ENCODE data around the gene SEC24D. TPM values are rescaled to one million over a fixed set of nuclear protein-coding genes. Genes with fewer than 3 reads are reported as not detected.

Gene SEC24D
- total and polyA plus RNA-seq, 2 of the 8 experiments (the other 6 are each of a cell fraction or from before 2014, with no cell fraction given): 28.9 to 91.6 TPM

DNA sequence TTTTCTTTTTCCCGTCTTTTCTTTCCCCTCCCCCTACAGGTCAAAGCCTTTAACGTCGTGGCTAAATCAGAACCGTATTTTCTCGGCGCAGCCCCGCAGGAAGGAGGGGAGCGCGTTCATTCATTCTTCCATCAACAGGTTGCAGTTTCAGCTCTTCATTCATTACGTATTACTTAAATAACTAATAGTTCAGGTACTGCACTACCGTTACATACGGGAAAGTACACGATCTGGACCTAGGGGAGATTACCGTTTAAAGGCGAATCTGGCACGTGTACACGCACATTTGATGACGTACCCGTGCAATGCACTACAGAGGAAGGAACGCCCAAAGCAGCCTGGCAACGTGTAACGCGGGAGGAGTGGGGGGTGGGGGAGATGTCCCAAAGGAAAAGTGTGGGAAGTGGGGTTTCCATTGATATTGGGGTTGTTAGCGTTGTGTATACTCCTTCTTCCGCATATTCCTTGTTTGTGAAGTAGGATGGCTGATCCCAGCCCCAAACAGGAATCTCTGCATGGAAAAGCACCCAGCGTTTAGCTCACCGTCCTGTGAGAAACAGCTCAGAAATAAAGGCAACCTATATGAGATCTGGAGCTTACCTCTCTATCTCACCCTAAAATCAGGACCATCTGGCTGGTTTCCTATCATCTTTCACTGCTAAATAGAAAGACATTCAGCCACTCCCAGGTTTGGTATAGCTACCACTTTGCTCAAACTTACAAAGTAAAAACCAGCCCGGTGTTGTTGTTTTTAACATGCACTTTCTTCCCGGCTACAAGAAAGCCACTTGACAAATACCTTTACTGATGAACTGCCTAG lies 585 bp upstream of the SEC24D start (continued):
- TF ChIP-seq NRF1 (IDR thresholded peaks at IDR 0.05; ENCODE audit: low read depth, low read length) (no peak), SP1 (IDR thresholded peaks at IDR 0.05; ENCODE audit: low read depth, low read length) (no peak), JUND (IDR thresholded peaks at IDR 0.05; ENCODE audit: low read length) (no peak), TAF1 (IDR thresholded peaks at IDR 0.05; ENCODE audit: low read depth, low read length) (no peak; the same call in none of the 2 replicates), RXRA (IDR thresholded peaks at IDR 0.05; ENCODE audit: insufficient read depth, low read depth, low read length) (no peak), KDM1A (IDR thresholded peaks at IDR 0.05; ENCODE audit: borderline replicate concordance, low read length) (no peak), SUZ12 (IDR thresholded peaks at IDR 0.05; ENCODE audit: low read length) (no peak), KDM4A (IDR thresholded peaks at IDR 0.05; ENCODE audit: low read depth, low read length, severe bottlenecking) (no peak), EGR1 (IDR thresholded peaks at IDR 0.05; ENCODE audit: borderline replicate concordance, low read depth, low read length) (no peak), HDAC2 (IDR thresholded peaks at IDR 0.05; ENCODE audit: borderline replicate concordance in 1 of 2, low read depth in 2 of 2, low read length in 2 of 2) (no peak), BRCA1 (IDR thresholded peaks at IDR 0.05; ENCODE audit: low read depth, low read length) (no peak), CBX8 (IDR thresholded peaks at IDR 0.05; ENCODE audit: borderline replicate concordance, low read depth, low read length) (no peak), TEAD4 (IDR thresholded peaks at IDR 0.05; ENCODE audit: low read depth, low read length) (no peak), POU5F1 (IDR thresholded peaks at IDR 0.05; ENCODE audit: low read depth, low read length) (no peak), BACH1 (IDR thresholded peaks at IDR 0.05; ENCODE audit: low read length) (no peak), GABPA (IDR thresholded peaks at IDR 0.05; ENCODE audit: borderline replicate concordance, insufficient read depth, low read length) (no peak), TBP (IDR thresholded peaks at IDR 0.05; ENCODE audit: low read depth, low read length) (no peak), CHD2 (IDR thresholded peaks at IDR 0.05; ENCODE audit: low read length) (no peak), KDM5A (IDR thresholded peaks at IDR 0.05; ENCODE audit: low read length) (no peak), CBX5 (IDR thresholded peaks at IDR 0.05; ENCODE audit: low read depth, low read length) (no peak)
- TF ChIP-seq, protein P1, sequence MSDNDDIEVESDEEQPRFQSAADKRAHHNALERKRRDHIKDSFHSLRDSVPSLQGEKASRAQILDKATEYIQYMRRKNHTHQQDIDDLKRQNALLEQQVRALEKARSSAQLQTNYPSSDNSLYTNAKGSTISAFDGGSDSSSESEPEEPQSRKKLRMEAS (IDR thresholded peaks at IDR 0.05): peak; percentile 89
- TF ChIP-seq, protein P2, sequence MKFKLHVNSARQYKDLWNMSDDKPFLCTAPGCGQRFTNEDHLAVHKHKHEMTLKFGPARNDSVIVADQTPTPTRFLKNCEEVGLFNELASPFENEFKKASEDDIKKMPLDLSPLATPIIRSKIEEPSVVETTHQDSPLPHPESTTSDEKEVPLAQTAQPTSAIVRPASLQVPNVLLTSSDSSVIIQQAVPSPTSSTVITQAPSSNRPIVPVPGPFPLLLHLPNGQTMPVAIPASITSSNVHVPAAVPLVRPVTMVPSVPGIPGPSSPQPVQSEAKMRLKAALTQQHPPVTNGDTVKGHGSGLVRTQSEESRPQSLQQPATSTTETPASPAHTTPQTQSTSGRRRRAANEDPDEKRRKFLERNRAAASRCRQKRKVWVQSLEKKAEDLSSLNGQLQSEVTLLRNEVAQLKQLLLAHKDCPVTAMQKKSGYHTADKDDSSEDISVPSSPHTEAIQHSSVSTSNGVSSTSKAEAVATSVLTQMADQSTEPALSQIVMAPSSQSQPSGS (IDR thresholded peaks at IDR 0.05; ENCODE audit: low read length): peak; percentile 71; the same call in 1 of the 2 replicates
